Measurements from ENCODE around the gene DNAJC12.

DNAJC12 gene

GRCh38 chr10:67851186-67851585, 13.2 kb upstream of the DNAJC12 start:
- Histone ChIP-seq H4K20me1 (ENCODE audit: insufficient read depth, low read length, poor library complexity, severe bottlenecking) (no peaks in the 10 kb centered on the region), H3K4me1 (ENCODE audit: insufficient read depth, low read length, poor library complexity, severe bottlenecking) (peaks cover 4% of the 10 kb centered on the region), H3F3A (ENCODE audit: low read depth) (no peaks in the 10 kb centered on the region), H3K9ac (ENCODE audit: low read depth, low read length, poor library complexity, severe bottlenecking) (no peak overlapping the region), H3K9me3 (ENCODE audit: insufficient read depth, low read depth, low read length) (no peaks in the 10 kb centered on the region), H3K4me2 (ENCODE audit: low read depth, low read length, poor library complexity, severe bottlenecking) (no peak overlapping the region), H3K27me3 (ENCODE audit: insufficient read depth, low read length, poor library complexity, severe bottlenecking) (no peaks in the 10 kb centered on the region), H3K36me3 (ENCODE audit: insufficient read depth, low read length) (no peaks in the 10 kb centered on the region), H3K9me2 (replicated peaks; ENCODE audit: low read depth, low read length) (no peaks in the 10 kb centered on the region), H2AFZ (ENCODE audit: low read length) (no peak overlapping the region), H3K4me3 (ENCODE audit: low read length, poor library complexity, severe bottlenecking) (no peak overlapping the region), H3K79me2 (ENCODE audit: insufficient read depth, low read length) (peaks cover 5% of the 10 kb centered on the region; the same call in 1 of the 2 replicates)
- no peak for TF ChIP-seq CTCF (conservative IDR thresholded peaks at IDR 0.05; ENCODE audit: low read length)
- no peak for TF ChIP-seq EZH2phosphoT487 (IDR thresholded peaks at IDR 0.05; ENCODE audit: borderline replicate concordance)

DNA sequence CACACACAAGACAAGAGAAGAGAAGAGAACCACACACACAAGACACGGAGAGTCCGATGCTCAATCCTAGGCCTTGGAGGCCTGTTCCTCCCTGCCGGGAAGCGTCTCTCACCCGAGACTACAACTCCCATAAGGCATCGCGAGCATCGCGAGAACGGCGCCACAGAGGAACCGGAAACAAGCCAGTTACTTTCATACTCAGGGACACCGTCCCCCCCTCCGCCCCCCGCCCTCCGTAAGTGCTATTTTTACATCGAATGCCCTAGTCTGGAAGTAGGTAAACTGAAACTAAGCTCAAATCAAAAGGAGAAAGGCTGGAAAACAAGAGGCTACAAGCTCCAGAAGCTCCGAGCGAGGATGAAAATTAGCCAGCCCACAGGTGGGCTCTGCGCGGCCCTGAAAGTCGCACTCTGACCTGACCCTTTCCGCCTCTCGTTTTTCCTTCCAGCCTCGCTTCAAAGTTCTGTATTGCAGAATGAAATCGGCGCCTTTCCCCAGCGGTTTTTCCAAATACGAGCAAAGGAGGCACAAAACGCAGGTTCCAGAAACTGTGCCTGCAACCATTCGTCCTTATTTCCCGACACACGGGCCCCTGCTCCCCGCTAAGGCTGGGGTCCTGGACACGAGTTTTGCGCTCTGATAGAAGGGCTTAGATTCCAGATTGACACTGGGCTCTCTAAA, 11.5 kb upstream of the DNAJC12 start:
- Histone ChIP-seq H4K20me1 (ENCODE audit: insufficient read depth, low read length, poor library complexity, severe bottlenecking) (no peaks in the 10 kb centered on the region), H3F3A (ENCODE audit: low read depth) (no peaks in the 10 kb centered on the region), H3K9me3 (ENCODE audit: insufficient read depth, low read depth, low read length) (no peaks in the 10 kb centered on the region), H3K36me3 (ENCODE audit: insufficient read depth, low read length) (no peaks in the 10 kb centered on the region), H3K27me3 (ENCODE audit: insufficient read depth, low read length, poor library complexity, severe bottlenecking) (no peaks in the 10 kb centered on the region), H3K4me1 (ENCODE audit: insufficient read depth, low read length, poor library complexity, severe bottlenecking) (peaks cover 4% of the 10 kb centered on the region), H3K4me3 (ENCODE audit: low read length, poor library complexity, severe bottlenecking) (peak overlapping the region; percentile 77), H3K79me2 (ENCODE audit: insufficient read depth, low read length) (peaks cover 5% of the 10 kb centered on the region; the same call in 1 of the 2 replicates), H3K9me2 (replicated peaks; ENCODE audit: low read depth, low read length) (no peaks in the 10 kb centered on the region), H2AFZ (ENCODE audit: low read length) (peak overlapping the region; percentile 81), H3K9ac (ENCODE audit: low read depth, low read length, poor library complexity, severe bottlenecking) (peak overlapping the region; percentile 86), H3K4me2 (ENCODE audit: low read depth, low read length, poor library complexity, severe bottlenecking) (peak overlapping the region; percentile 72)
- TF ChIP-seq CTCF (conservative IDR thresholded peaks at IDR 0.05; ENCODE audit: low read length) (no peak), EZH2phosphoT487 (IDR thresholded peaks at IDR 0.05; ENCODE audit: borderline replicate concordance) (no peak)

DNA sequence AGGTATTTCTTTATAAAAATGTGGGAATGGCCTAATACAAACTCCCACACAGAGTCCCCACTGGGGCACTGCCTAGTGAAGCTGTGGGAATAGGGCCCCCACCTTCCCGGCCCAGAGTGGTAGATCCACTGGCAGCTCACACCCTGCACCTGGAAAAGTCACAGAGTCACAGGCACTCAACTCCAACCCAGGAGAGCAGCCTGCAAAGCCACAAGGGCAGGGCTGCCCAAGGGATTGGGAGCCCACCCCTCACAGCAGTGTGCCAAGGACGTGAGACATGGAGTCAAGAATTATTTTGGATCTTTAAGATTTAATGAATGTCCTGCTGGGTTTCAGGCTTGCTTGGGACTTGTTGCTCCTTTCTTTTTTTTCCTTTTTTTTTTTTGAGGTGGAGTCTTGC, 5.3 kb upstream of the DNAJC12 start:
- no peak overlapping the region for H2AFZ ChIP-seq (ENCODE audit: low read length)
- H3K4me1 ChIP-seq (ENCODE audit: insufficient read depth, low read length, poor library complexity, severe bottlenecking), result no peaks in the 10 kb centered on the region
- no peaks in the 10 kb centered on the region for H3K79me2 ChIP-seq (ENCODE audit: insufficient read depth, low read length)
- no peak overlapping the region for H3K4me2 ChIP-seq (ENCODE audit: low read depth, low read length, poor library complexity, severe bottlenecking)
- TF ChIP-seq CTCF (conservative IDR thresholded peaks at IDR 0.05; ENCODE audit: low read length) (no peak), EZH2phosphoT487 (IDR thresholded peaks at IDR 0.05; ENCODE audit: borderline replicate concordance) (no peak)
- H3K9ac ChIP-seq (ENCODE audit: low read depth, low read length, poor library complexity, severe bottlenecking), result no peak overlapping the region
- H3K27me3 ChIP-seq (ENCODE audit: insufficient read depth, low read length, poor library complexity, severe bottlenecking), result no peaks in the 10 kb centered on the region
- H4K20me1 ChIP-seq (ENCODE audit: insufficient read depth, low read length, poor library complexity, severe bottlenecking), result no peaks in the 10 kb centered on the region
- no peaks in the 10 kb centered on the region for H3K9me2 ChIP-seq (replicated peaks; ENCODE audit: low read depth, low read length)
- no peak overlapping the region for H3K4me3 ChIP-seq (ENCODE audit: low read length, poor library complexity, severe bottlenecking)
- no peaks in the 10 kb centered on the region for H3K36me3 ChIP-seq (ENCODE audit: insufficient read depth, low read length)
- no peaks in the 10 kb centered on the region for H3F3A ChIP-seq (ENCODE audit: low read depth)
- H3K9me3 ChIP-seq (ENCODE audit: insufficient read depth, low read depth, low read length), result no peaks in the 10 kb centered on the region

Data from Loucy (cell line).